Peyer's patch (tissue), 4 donors: Measurements from ENCODE around the gene RRAD.

Experiments used
- POLR2A ChIP-seq, 2 donors: fragments of 450-650 bp; IDR thresholded peaks; one replicate each; pipeline ENCODE4 v1.5.1; 2017; ENCODE audit warnings: antibody characterized with exemption in 2 of 2, mild to moderate bottlenecking in 2 of 2, moderate library complexity in 2 of 2
- TF ChIP-seq, protein P1 (sequence below), 6 experiments: fragments of 450-650 bp in 4 of 6; fragments of 200-600 bp in 2 of 6; sonication (generic) in 1 of 6; IDR thresholded peaks; one replicate each; pipeline ENCODE4 v1.5.1; 2017 to 2019; ENCODE audit warnings: antibody characterized with exemption in 6 of 6, mild to moderate bottlenecking in 3 of 6, moderate library complexity in 1 of 6

GRCh38 chr16:66916518-66916917 lies 8.8 kb downstream of the RRAD start:
- TF ChIP-seq, protein P1, sequence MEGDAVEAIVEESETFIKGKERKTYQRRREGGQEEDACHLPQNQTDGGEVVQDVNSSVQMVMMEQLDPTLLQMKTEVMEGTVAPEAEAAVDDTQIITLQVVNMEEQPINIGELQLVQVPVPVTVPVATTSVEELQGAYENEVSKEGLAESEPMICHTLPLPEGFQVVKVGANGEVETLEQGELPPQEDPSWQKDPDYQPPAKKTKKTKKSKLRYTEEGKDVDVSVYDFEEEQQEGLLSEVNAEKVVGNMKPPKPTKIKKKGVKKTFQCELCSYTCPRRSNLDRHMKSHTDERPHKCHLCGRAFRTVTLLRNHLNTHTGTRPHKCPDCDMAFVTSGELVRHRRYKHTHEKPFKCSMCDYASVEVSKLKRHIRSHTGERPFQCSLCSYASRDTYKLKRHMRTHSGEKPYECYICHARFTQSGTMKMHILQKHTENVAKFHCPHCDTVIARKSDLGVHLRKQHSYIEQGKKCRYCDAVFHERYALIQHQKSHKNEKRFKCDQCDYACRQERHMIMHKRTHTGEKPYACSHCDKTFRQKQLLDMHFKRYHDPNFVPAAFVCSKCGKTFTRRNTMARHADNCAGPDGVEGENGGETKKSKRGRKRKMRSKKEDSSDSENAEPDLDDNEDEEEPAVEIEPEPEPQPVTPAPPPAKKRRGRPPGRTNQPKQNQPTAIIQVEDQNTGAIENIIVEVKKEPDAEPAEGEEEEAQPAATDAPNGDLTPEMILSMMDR (IDR thresholded peaks at IDR 0.05) = no peak
- TF ChIP-seq POLR2A (IDR thresholded peaks at IDR 0.05) = no peak
